NCI-H82 treated with DMSO at 0.1 percent for 48 hours (cell line): ENCODE measurements around the gene NECAB2.
"Not testable (repeated sequence)": the region's sequence is repeated elsewhere in the genome, so short reads cannot be mapped to it uniquely, and the experiment has no call there.

Experiments
- DNase-seq: peaks from one replicate; lab custom pipeline; 2025; ENCODE audit not compliant: unreplicated experiment; lab: John Stamatoyannopoulos, UW

NECAB2 gene

GRCh38 chr16:83935858-83936255 is 32.2 kb upstream of the NECAB2 start:
- DNase-seq = no peak

- no peak for DNase-seq
These were observed 31.4 kb upstream of the NECAB2 start for GRCh38 chr16:83936581-83937165.

- DNase-seq = no peak
These were observed 30.8 kb upstream of the NECAB2 start for GRCh38 chr16:83937267-83937666.

- no peak for DNase-seq
These were observed 29.8 kb upstream of the NECAB2 start for GRCh38 chr16:83937922-83938885.

GRCh38 chr16:83939266-83939855 is 28.7 kb upstream of the NECAB2 start:
- DNase-seq = no peak

GRCh38 chr16:83940119-83940518 is 27.9 kb upstream of the NECAB2 start:
- no peak for DNase-seq

- DNase-seq = no peak
These were observed 27.2 kb upstream of the NECAB2 start for GRCh38 chr16:83940630-83941378.

- DNase-seq = not testable (repeated sequence)
These were observed 26.5 kb upstream of the NECAB2 start for GRCh38 chr16:83941546-83941945.

- DNase-seq = no peak
These were observed 26.0 kb upstream of the NECAB2 start for GRCh38 chr16:83942074-83942473.

- no peak for DNase-seq
These were observed 25.1 kb upstream of the NECAB2 start for GRCh38 chr16:83942815-83943515.

GRCh38 chr16:83943516-83944050 is 24.5 kb upstream of the NECAB2 start:
- DNase-seq = no peak

- DNase-seq = no peak
These were observed 22.5 kb upstream of the NECAB2 start for GRCh38 chr16:83945587-83945986.

- no peak for DNase-seq
These were observed 21.8 kb upstream of the NECAB2 start for GRCh38 chr16:83946154-83946780.

GRCh38 chr16:83946781-83947566 is 21.1 kb upstream of the NECAB2 start:
- no peak for DNase-seq

GRCh38 chr16:83947642-83948234 is 20.3 kb upstream of the NECAB2 start:
- no peak for DNase-seq

- no peak for DNase-seq
These were observed 18.9 kb upstream of the NECAB2 start for GRCh38 chr16:83948914-83949723.

- no peak for DNase-seq
These were observed 18.4 kb upstream of the NECAB2 start for GRCh38 chr16:83949724-83950001.

GRCh38 chr16:83950862-83951399 is 17.1 kb upstream of the NECAB2 start:
- DNase-seq = not testable (repeated sequence)
